H9 (cell line): ENCODE measurements around the gene TESPA1. TPM values are rescaled to one million over a fixed set of nuclear protein-coding genes. Genes with fewer than 3 reads are reported as not detected.

Experiments used
- DNase-seq: peaks from one replicate; pipeline ENCODE4 v3.0.0-alpha.2; 2017
- H2AFZ ChIP-seq: one replicate; pipeline ENCODE4 v1.6.1; 2013; ENCODE audit warnings: mild to moderate bottlenecking, low read length, control low read depth, moderate library complexity
- H2AK5ac ChIP-seq: 2 replicates; pipeline ENCODE4 v1.6.1; 2013; ENCODE audit warnings: low read length, control low read depth, mixed read lengths; ENCODE audit not compliant: insufficient read length
- H2BK120ac ChIP-seq: one replicate; pipeline ENCODE4 v1.6.1; 2013; ENCODE audit warnings: low read depth, mild to moderate bottlenecking, low read length, control low read depth, inconsistent platforms; ENCODE audit not compliant: poor library complexity, severe bottlenecking
- H2BK12ac ChIP-seq: 2 replicates; pipeline ENCODE4 v1.6.1; 2013; ENCODE audit warnings: low read length, control low read depth, mixed read lengths, low read depth; ENCODE audit not compliant: insufficient read length
- H2BK15ac ChIP-seq: 2 replicates; pipeline ENCODE4 v1.6.1; 2013; ENCODE audit warnings: low read depth, low read length, control low read depth
- H2BK20ac ChIP-seq: one replicate; pipeline ENCODE4 v1.6.1; 2013; ENCODE audit warnings: low read depth, mild to moderate bottlenecking, low read length, control low read depth, inconsistent platforms; ENCODE audit not compliant: poor library complexity, severe bottlenecking
- H2BK5ac ChIP-seq: 2 replicates; pipeline ENCODE4 v1.6.1; 2013; ENCODE audit warnings: low read length, control low read depth, mixed read lengths; ENCODE audit not compliant: insufficient read length
- H3K14ac ChIP-seq: 2 replicates; pipeline ENCODE4 v1.6.1; 2013; ENCODE audit warnings: low read length, control low read depth; ENCODE audit not compliant: insufficient read depth
- H3K18ac ChIP-seq: 2 replicates; pipeline ENCODE4 v1.6.1; 2013; ENCODE audit warnings: low read depth, mild to moderate bottlenecking, mixed read lengths, low read length, control low read depth; ENCODE audit not compliant: insufficient read length
- H3K23ac ChIP-seq: 2 replicates; pipeline ENCODE4 v1.6.1; 2013; ENCODE audit warnings: low read length, control low read depth, mixed read lengths, low read depth; ENCODE audit not compliant: insufficient read length
- H3K23me2 ChIP-seq: 2 replicates; pipeline ENCODE4 v1.6.1; 2013; ENCODE audit warnings: low read depth, mild to moderate bottlenecking, mixed read lengths, low read length, control low read depth; ENCODE audit not compliant: insufficient read length, poor library complexity, severe bottlenecking
- H3K27ac ChIP-seq: 2 replicates; pipeline ENCODE4 v1.5.1; 2013; ENCODE audit warnings: low read length, control low read depth, mixed read lengths, low read depth; ENCODE audit not compliant: insufficient read length
- H3K27me3 ChIP-seq: 2 replicates; pipeline ENCODE4 v1.6.1; 2013; ENCODE audit warnings: low read length, control low read depth, inconsistent platforms; ENCODE audit not compliant: insufficient read depth
- H3K4ac ChIP-seq: 2 replicates; pipeline ENCODE4 v1.6.1; 2013; ENCODE audit warnings: low read depth, mild to moderate bottlenecking, control low read depth, inconsistent platforms, low read length, moderate library complexity
- H3K4me1 ChIP-seq: 2 replicates; pipeline ENCODE4 v1.6.1; 2013; ENCODE audit warnings: low read length, control low read depth, inconsistent platforms; ENCODE audit not compliant: insufficient read depth
- H3K4me2 ChIP-seq: 2 replicates; pipeline ENCODE4 v1.6.1; 2013; ENCODE audit warnings: low read length, control low read depth, mixed read lengths; ENCODE audit not compliant: insufficient read length, insufficient read depth
- H3K56ac ChIP-seq: 2 replicates; pipeline ENCODE4 v1.6.1; 2013; ENCODE audit warnings: low read depth, mild to moderate bottlenecking, mixed read lengths, low read length, control low read depth; ENCODE audit not compliant: insufficient read length
- H3K79me1 ChIP-seq: 2 replicates; pipeline ENCODE4 v1.6.1; 2013; ENCODE audit warnings: low read depth, mild to moderate bottlenecking, moderate library complexity, low read length, control low read depth, inconsistent platforms; ENCODE audit not compliant: insufficient read depth, poor library complexity, severe bottlenecking
- H3K79me2 ChIP-seq: 2 replicates; pipeline ENCODE4 v1.6.1; 2013; ENCODE audit warnings: low read length, control low read depth, inconsistent platforms; ENCODE audit not compliant: insufficient read depth
- H3K9ac ChIP-seq: 2 replicates; pipeline ENCODE4 v1.6.1; 2013; ENCODE audit warnings: low read length, control low read depth, mixed read lengths; ENCODE audit not compliant: insufficient read length; ENCODE audit errors: extremely low read depth
- H3K9me3 ChIP-seq: one replicate; pipeline ENCODE4 v1.6.1; 2013; ENCODE audit warnings: low read depth, low read length, inconsistent platforms; ENCODE audit not compliant: control insufficient read depth
- H3T11ph ChIP-seq: one replicate; pipeline ENCODE4 v1.6.1; 2013; ENCODE audit warnings: mild to moderate bottlenecking, low read length, control low read depth, inconsistent platforms
- H4K20me1 ChIP-seq: one replicate; pipeline ENCODE4 v1.6.1; 2013; ENCODE audit not compliant: control insufficient read depth, insufficient read length, insufficient read depth
- H4K5ac ChIP-seq: 2 replicates; pipeline ENCODE4 v1.6.1; 2013; ENCODE audit warnings: low read depth, mild to moderate bottlenecking, mixed read lengths, low read length, control low read depth; ENCODE audit not compliant: insufficient read length
- H4K8ac ChIP-seq: replicated peaks from 2 replicates; pipeline ENCODE4 v1.6.1; 2013; ENCODE audit warnings: low read length, control low read depth, mixed read lengths, low read depth; ENCODE audit not compliant: insufficient read length
- H4K91ac ChIP-seq: 2 replicates; pipeline ENCODE4 v1.6.1; 2013; ENCODE audit warnings: low read depth, mild to moderate bottlenecking, moderate library complexity, mixed read lengths, low read length, control low read depth; ENCODE audit not compliant: insufficient read length
- H3K27ac Mint-ChIP-seq, 3 experiments: 2 replicates in 2 of 3; 3 replicates in 1 of 3; pipeline ENCODE4 v1.8.0; 2020 to 2021; ENCODE audit warnings: mixed read lengths in 3 of 3, mild to moderate bottlenecking in 1 of 3, moderate library complexity in 1 of 3
- H3K27me3 Mint-ChIP-seq: 2 replicates; pipeline ENCODE4 v1.8.0; 2021; ENCODE audit warnings: low read depth, mild to moderate bottlenecking, moderate library complexity, mixed read lengths
- H3K36me3 Mint-ChIP-seq, 3 experiments: 2 replicates in 2 of 3; 3 replicates in 1 of 3; pipeline ENCODE4 v1.8.0; 2020 to 2021; ENCODE audit warnings: low read depth in 3 of 3, mixed read lengths in 3 of 3; ENCODE audit not compliant: insufficient read depth in 1 of 3
- H3K4me1 Mint-ChIP-seq, 2 experiments: 2 replicates each; pipeline ENCODE4 v1.8.0; 2020; ENCODE audit warnings: mixed read lengths in 2 of 2
- H3K4me3 Mint-ChIP-seq, 2 experiments: 2 replicates in 1 of 2; 3 replicates in 1 of 2; pipeline ENCODE4 v1.8.0; 2020 to 2021; ENCODE audit warnings: mild to moderate bottlenecking in 2 of 2, mixed read lengths in 2 of 2, moderate library complexity in 1 of 2
- H3K9me3 Mint-ChIP-seq, 2 experiments: 2 replicates in 1 of 2; 3 replicates in 1 of 2; pipeline ENCODE4 v1.8.0; 2020; ENCODE audit warnings: mild to moderate bottlenecking in 2 of 2, mixed read lengths in 2 of 2, moderate library complexity in 1 of 2
- CTCF ChIP-seq: fragments of 200-600 bp; sonication (generic); conservative IDR thresholded peaks from 3 replicates; pipeline ENCODE4 v1.8.0; 2021; ENCODE audit warnings: antibody characterized with exemption, mild to moderate bottlenecking
- WGBS: extraction: QIAGEN DNeasy Blood & Tissue Kit; methylation state at CpG from one replicate; pipeline ENCODE4 v1.1.7; 2013; ENCODE audit warnings: missing lambda C conversion rate, low lambda C conversion rate, mixed read lengths; ENCODE audit not compliant: insufficient read length; ENCODE audit errors: extremely low coverage; 5-methylcytosine and 5-hydroxymethylcytosine counted together
- total RNA-seq: library from RNA; stranded (reverse); gene quantifications from 2 replicates; pipeline ENCODE4 v1.2.1, GENCODE V29; 2021

Gene TESPA1
- total RNA-seq, 1 experiment from 2014 or later = not detected

DNA sequence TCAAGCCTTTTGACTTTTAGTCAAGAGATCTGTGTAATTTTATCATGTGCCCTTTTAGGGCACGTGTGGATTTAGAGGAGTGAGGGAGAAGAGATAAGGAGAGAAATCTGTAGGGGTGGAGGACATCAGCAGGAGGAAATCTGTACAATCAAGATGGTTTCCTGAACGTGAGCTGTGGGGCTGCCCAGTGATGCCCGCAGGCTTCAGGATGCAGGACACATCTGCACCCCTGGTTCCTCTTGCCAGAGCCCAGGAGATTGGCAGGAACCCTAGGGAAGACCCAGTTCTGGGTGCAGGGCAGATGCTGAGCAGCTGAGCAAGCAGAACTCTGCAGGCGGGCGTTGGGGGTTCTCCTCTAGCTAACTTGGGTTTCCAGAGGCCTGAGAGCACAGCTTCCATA is 11.6 kb upstream of the TESPA1 start:
- peak overlapping the region; percentile 58; the same call in 1 of the 2 replicates for H3K14ac ChIP-seq
- no peak overlapping the region for H3K27ac ChIP-seq
- H2BK15ac ChIP-seq = no peak overlapping the region
- Mint-ChIP-seq H3K36me3 (no peaks in the 10 kb centered on the region; a peak in 1 of 7 replicates), H3K27me3 (no peaks in the 10 kb centered on the region), H3K27ac (no peak overlapping the region), H3K9me3 (no peaks in the 10 kb centered on the region; a peak in 1 of 5 replicates), H3K4me3 (no peak overlapping the region), H3K4me1 (peaks cover 32 to 36% of the 10 kb centered on the region in 2 experiments)
- H3T11ph ChIP-seq = no peak overlapping the region
- WGBS = no CpG with 5 or more reads among the region's 5 CpGs
- no peak overlapping the region for H2AK5ac ChIP-seq
- H4K91ac ChIP-seq = no peak overlapping the region
- no peak overlapping the region for H3K23ac ChIP-seq
- H3K9ac ChIP-seq = no peak overlapping the region
- H2BK120ac ChIP-seq = no peak overlapping the region
- no peaks in the 10 kb centered on the region for H4K20me1 ChIP-seq
- H3K18ac ChIP-seq = peak overlapping the region; percentile 32
- H2BK5ac ChIP-seq = no peak overlapping the region
- no peaks in the 10 kb centered on the region for H3K79me1 ChIP-seq
- peaks cover 8% of the 10 kb centered on the region for H3K4me1 ChIP-seq
- H3K23me2 ChIP-seq = no peaks in the 10 kb centered on the region
- no peak overlapping the region for H2BK20ac ChIP-seq
- H3K56ac ChIP-seq = no peak overlapping the region
- H3K79me2 ChIP-seq = no peaks in the 10 kb centered on the region
- no peak overlapping the region for H2BK12ac ChIP-seq
- no peak overlapping the region for H4K8ac ChIP-seq
- H3K27me3 ChIP-seq = no peaks in the 10 kb centered on the region
- no peak overlapping the region for H3K4me2 ChIP-seq
- no peak overlapping the region for H4K5ac ChIP-seq
- H2AFZ ChIP-seq = no peak overlapping the region
- no peak for DNase-seq
- H3K9me3 ChIP-seq = no peaks in the 10 kb centered on the region
- no peak overlapping the region for H3K4ac ChIP-seq
- TF ChIP-seq CTCF = no peak
